Immature natural killer cell (primary cell): ENCODE data around the gene WDR7. TPM values are rescaled to one million over a fixed set of nuclear protein-coding genes. Genes with fewer than 3 reads are reported as not detected.
A peak's percentile ranks its signal among the peaks of the same experiment; 100 is the strongest.

Experiments used
- DNase-seq, 3 donors: peaks; one replicate each; pipeline ENCODE4 v3.0.0; 2022; ENCODE audit warnings: mixed read lengths in 1 of 3
- H3K27ac Mint-ChIP-seq, 6 donors: one replicate each; pipeline ENCODE4 v1.8.0; 2020; ENCODE audit warnings: mixed read lengths in 6 of 6, mild to moderate bottlenecking in 5 of 6, inconsistent platforms in 4 of 6, moderate library complexity in 3 of 6
- H3K27me3 Mint-ChIP-seq, 3 donors: one replicate each; pipeline ENCODE4 v1.8.0; 2020 to 2021; ENCODE audit warnings: low read depth in 3 of 3, mild to moderate bottlenecking in 3 of 3, mixed read lengths in 3 of 3, moderate library complexity in 3 of 3, inconsistent platforms in 1 of 3
- H3K36me3 Mint-ChIP-seq, 3 donors: one replicate each; pipeline ENCODE4 v1.8.0; 2020; ENCODE audit warnings: mixed read lengths in 3 of 3, inconsistent platforms in 2 of 3, mild to moderate bottlenecking in 2 of 3
- H3K4me1 Mint-ChIP-seq, 2 donors: one replicate each; pipeline ENCODE4 v1.8.0; 2020; ENCODE audit warnings: inconsistent platforms in 2 of 2, mild to moderate bottlenecking in 2 of 2, mixed read lengths in 2 of 2, moderate library complexity in 1 of 2
- H3K4me3 Mint-ChIP-seq, 5 donors: one replicate each; pipeline ENCODE4 v1.8.0; 2020; ENCODE audit warnings: mild to moderate bottlenecking in 5 of 5, mixed read lengths in 5 of 5, inconsistent platforms in 3 of 5, moderate library complexity in 3 of 5
- H3K9me3 Mint-ChIP-seq, 6 donors: one replicate each; pipeline ENCODE4 v1.8.0; 2020; ENCODE audit warnings: mild to moderate bottlenecking in 6 of 6, mixed read lengths in 6 of 6, inconsistent platforms in 4 of 6, moderate library complexity in 3 of 6
- polyA plus RNA-seq, 3 donors: library from polyadenylated mRNA; unstranded; fragments of 300-500 nt; fragmentation: Illumina TruSeq; gene quantifications; one replicate each; pipeline ENCODE4 v1.2.3, GENCODE V29; 2021

The WDR7 gene
- polyA plus RNA-seq, 3 donors from 2014 or later, result 18.3 to 38.2 (median 23.3) TPM

DNA sequence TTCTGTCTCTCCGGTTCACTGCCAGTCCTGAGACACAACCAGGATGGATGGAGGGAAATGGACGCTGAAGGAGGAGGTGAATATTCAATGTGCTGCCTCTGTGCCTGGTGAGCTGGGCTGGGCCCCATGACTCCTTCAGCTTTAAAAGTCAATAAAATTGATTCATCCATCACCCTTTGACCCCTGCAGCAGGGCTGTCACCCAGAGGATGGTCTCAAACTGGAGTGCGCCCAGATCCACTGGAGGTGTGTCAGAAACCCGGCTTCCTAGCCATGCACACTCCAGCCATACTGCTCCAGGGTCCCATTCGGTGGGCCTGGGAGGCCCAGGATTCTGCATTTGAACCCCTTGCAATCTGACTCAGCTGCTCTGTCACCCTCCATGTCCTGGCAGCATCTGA, 401.6 kb downstream of the WDR7 start:
- H3K4me1 Mint-ChIP-seq, result no peaks in the 10 kb centered on the region
- H3K36me3 Mint-ChIP-seq, result no peaks in the 10 kb centered on the region
- DNase-seq, result no peak
- no peaks in the 10 kb centered on the region for H3K9me3 Mint-ChIP-seq
- H3K27me3 Mint-ChIP-seq, result peaks cover 0 to 7% (median 2%) of the 10 kb centered on the region in 3 donors
- H3K4me3 Mint-ChIP-seq, result no peak overlapping the region
- H3K27ac Mint-ChIP-seq, result no peak overlapping the region

DNA sequence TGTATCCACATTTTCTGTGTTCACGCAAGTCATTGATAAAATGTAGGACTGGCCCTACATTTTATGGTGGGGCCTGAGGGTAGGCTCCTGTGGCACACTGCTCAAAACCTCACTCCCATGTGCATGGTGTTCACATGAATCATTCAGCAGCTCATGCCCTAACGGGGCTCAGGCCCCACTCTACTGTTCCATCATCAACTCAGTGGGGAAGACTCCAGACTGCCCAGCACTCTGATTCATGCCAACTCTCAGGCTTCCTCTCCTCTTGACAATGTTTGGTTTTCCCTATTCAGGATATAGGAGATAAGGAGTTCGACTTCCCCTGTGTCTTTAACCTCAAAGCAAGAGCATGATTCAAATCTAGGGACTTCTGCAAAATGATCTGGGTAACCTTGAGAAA, 403.7 kb downstream of the WDR7 start:
- Mint-ChIP-seq H3K27ac (no peak overlapping the region), H3K4me1 (no peaks in the 10 kb centered on the region), H3K4me3 (no peak overlapping the region), H3K9me3 (peaks cover 0 to 2% (median 0%) of the 10 kb centered on the region in 6 donors), H3K36me3 (no peaks in the 10 kb centered on the region), H3K27me3 (peaks cover 0 to 10% (median 2%) of the 10 kb centered on the region in 3 donors)
- DNase-seq, result no peak

DNA sequence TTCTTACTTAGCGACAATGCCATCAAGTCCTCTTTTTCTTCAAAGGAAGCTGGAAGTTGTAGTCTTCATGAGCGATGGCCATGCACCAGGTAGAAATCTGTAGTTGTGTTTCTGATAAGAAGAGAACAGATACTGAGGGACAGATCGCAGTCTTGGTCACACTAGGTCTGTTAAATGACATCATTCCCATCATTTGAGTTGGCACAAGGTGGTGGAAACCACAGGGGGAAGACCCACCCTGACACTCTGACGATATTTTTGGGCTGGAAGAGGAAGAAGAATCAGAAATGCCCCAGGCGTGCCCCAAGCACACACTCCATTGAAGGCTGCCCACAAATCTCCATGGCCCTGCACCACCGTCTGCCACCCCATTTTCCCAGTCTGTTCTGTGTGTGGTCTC, 406.7 kb downstream of the WDR7 start:
- Mint-ChIP-seq H3K36me3 (no peaks in the 10 kb centered on the region), H3K9me3 (peaks cover 0 to 2% (median 0%) of the 10 kb centered on the region in 6 donors), H3K27ac (no peak overlapping the region), H3K4me3 (no peak overlapping the region), H3K27me3 (peaks cover 2 to 6% (median 3%) of the 10 kb centered on the region in 3 donors), H3K4me1 (no peaks in the 10 kb centered on the region)
- DNase-seq, result no peak

DNA sequence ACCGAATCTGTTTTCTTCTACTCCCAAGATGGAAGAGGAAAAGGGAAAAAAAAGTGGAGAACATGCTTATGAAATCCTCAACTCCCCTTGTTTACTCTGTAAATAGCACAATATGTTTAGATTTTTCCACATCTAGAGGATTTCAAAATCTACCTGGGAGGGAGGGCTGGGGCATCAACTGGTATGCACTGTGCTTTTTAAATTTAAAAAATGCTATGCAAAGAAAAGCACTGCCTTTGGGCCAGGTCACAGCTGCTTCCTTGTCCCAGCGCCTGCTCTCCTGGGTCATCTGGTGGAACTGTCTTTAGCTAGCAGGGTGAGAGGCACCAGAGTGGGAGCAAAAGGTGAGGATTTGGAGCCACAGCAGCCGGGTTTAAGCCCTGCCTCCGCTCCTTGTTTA, 407.6 kb downstream of the WDR7 start:
- DNase-seq, result no peak
- Mint-ChIP-seq H3K27ac (no peak overlapping the region), H3K9me3 (peaks cover 0 to 2% (median 0%) of the 10 kb centered on the region in 6 donors), H3K36me3 (no peaks in the 10 kb centered on the region), H3K4me1 (no peaks in the 10 kb centered on the region), H3K27me3 (peaks cover 2 to 7% (median 3%) of the 10 kb centered on the region in 3 donors), H3K4me3 (no peak overlapping the region)

DNA sequence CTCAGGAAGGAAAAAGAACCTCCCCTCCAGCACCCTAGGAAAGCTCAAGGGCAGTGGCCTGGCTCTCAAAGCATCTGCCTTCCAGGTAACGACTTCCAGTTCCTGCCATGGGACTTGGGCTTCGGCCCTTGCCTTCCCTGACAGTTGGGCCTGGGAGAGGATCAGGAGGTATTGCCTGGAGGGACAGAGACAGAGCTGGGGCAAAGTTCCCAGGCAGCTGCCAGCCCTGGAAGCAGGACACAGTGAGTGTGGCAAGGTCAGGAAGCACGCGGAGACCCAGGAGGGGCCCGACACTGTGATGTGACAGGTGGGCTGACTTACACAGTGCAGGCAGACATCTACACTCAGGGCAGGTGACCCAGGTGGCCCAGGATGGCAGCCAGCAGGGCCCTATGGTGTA, 408.2 kb downstream of the WDR7 start:
- H3K27me3 Mint-ChIP-seq, result peaks cover 2 to 10% (median 3%) of the 10 kb centered on the region in 3 donors
- no peaks in the 10 kb centered on the region for H3K36me3 Mint-ChIP-seq
- DNase-seq, result no peak
- H3K4me1 Mint-ChIP-seq, result no peaks in the 10 kb centered on the region
- H3K4me3 Mint-ChIP-seq, result no peak overlapping the region
- no peak overlapping the region for H3K27ac Mint-ChIP-seq
- peaks cover 0 to 2% (median 0%) of the 10 kb centered on the region in 6 donors for H3K9me3 Mint-ChIP-seq

DNA sequence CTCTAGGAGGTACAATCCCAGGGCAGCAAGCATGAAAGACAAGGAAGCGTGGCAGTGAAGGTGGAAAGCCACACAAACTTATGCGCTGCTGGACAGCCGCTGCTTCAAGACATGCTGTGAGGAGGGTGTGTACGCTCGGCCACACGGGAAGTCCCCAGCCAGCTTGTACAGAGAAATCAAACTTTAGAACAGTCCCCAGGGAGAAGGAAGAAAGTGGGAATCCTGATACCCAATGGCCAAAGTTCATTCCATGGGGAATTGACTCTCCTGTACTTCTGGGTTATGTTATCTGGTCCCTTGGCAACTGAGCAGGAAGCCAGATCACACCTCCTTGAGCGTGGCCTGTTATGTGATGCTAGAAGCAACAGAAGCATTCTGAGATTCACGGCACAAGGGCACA, 409.7 kb downstream of the WDR7 start:
- H3K27me3 Mint-ChIP-seq, result peaks cover 2 to 7% (median 3%) of the 10 kb centered on the region in 3 donors
- no peak for DNase-seq
- no peaks in the 10 kb centered on the region for H3K36me3 Mint-ChIP-seq

DNA sequence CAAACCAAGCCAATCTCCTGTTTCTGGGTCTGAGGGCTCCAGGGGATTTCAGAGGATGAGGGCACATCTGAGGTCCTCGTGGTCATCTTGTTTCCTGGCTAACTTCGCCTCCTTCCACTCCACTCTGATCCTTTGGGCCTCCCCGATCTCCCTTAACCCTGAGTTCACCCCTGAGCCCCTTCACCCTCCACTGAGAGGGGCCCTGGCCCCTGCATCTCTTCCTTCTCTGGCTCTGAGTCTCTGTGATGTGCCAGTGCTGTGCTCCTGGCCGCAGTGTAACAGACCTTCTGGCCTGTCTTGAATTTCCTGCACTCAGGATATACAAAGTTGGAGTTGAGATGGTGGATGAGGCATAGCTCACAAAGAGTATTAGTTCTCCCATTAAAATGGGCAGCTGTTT, 411.0 kb downstream of the WDR7 start:
- Mint-ChIP-seq H3K4me3 (no peak overlapping the region), H3K36me3 (no peaks in the 10 kb centered on the region), H3K27me3 (peaks cover 0 to 7% (median 3%) of the 10 kb centered on the region in 3 donors), H3K4me1 (no peaks in the 10 kb centered on the region), H3K9me3 (peaks cover 0 to 2% (median 0%) of the 10 kb centered on the region in 6 donors), H3K27ac (no peak overlapping the region)
- no peak for DNase-seq

More for the DNA sequence above, 409.7 kb downstream of the WDR7 start:
- H3K4me3 Mint-ChIP-seq, result no peak overlapping the region
- H3K9me3 Mint-ChIP-seq, result peaks cover 0 to 2% (median 0%) of the 10 kb centered on the region in 6 donors
- no peaks in the 10 kb centered on the region for H3K4me1 Mint-ChIP-seq
- H3K27ac Mint-ChIP-seq, result no peak overlapping the region

DNA sequence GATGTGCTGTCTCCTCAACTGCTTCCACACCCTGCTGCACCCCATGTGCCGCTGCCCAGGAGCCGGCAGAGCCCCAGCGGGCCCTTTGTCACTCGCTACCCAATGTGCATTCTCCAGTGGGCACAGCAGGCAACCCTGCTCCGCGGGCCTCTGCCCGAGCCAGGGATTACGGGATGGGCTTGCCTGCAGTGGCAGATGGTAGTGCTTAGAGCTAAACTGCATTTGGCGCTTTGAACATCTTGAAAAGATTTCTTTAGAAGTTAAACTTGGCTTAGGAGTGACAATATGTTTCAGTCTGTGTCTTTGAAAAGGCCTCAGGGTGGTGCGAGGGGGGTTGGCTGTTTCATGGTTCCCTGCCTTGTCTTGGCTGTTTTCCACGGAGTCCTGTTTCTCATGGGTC, 411.7 kb downstream of the WDR7 start:
- no peak for DNase-seq
- no peaks in the 10 kb centered on the region for H3K36me3 Mint-ChIP-seq
- H3K4me1 Mint-ChIP-seq, result no peaks in the 10 kb centered on the region
- H3K4me3 Mint-ChIP-seq, result no peak overlapping the region
- H3K27me3 Mint-ChIP-seq, result peaks cover 0 to 7% (median 3%) of the 10 kb centered on the region in 3 donors
- peaks cover 0 to 2% (median 0%) of the 10 kb centered on the region in 6 donors for H3K9me3 Mint-ChIP-seq
- H3K27ac Mint-ChIP-seq, result no peak overlapping the region

DNA sequence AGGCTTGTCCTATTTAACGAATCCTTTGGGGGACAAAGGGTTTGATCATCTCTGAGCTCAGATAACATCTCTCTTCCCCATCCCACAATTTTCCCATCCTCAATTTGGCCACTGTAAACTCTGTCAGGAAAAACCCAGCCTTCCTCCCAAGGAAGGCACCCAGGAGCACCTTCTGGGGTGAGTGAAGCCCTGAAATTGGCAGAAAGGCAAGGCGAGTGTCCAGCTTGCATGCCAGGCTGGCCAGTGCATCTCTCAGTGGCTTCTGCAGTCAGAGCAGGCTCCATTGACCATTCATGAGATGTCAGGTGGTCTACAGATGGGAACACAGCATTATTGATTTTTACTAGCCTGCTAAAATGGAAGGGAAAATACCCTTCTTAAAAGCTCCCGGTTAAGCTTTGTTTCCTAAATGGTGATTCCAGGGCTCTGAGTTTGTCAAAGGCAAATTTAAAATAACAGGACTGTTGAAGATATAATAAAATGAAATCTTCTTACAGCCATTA, 412.5 kb downstream of the WDR7 start:
- Mint-ChIP-seq H3K4me1 (no peaks in the 10 kb centered on the region), H3K27ac (no peak overlapping the region), H3K27me3 (peaks cover 0 to 5% (median 3%) of the 10 kb centered on the region in 3 donors), H3K9me3 (peaks cover 0 to under 1% (median 0%) of the 10 kb centered on the region in 6 donors), H3K4me3 (no peak overlapping the region), H3K36me3 (no peaks in the 10 kb centered on the region)
- no peak for DNase-seq

DNA sequence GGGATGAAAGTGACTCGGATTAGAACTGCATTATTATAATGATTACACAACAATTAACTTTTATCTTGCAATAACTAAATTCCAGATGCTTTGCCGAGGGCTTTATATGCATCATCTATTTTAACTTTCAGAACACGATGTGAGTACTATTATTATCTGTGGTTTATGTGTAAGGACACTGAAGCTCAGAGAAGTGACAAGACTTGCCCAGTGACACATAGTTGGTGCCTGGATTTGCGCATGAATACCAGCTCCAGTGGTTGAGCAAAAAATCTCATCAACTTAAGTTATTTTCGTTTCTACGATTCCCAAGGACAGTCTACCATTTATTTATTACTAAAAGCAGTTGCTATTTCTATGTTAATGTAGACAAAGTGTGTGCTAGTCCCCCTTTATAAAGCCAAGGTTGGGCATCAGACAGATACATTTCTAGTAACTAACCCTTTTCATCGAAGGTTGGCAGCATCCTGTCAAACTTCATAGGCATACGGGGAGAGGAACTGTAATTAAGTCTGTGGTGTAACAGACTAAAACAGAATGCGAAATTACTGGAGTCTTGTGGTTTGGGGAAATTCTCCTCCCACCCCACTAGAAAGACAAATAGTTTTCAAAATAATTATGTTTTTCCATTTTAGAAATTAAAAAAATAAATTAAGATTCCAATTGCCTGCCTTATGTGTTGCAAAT, 422.5 kb downstream of the WDR7 start:
- Mint-ChIP-seq H3K27ac (no peak overlapping the region), H3K4me3 (no peak overlapping the region), H3K4me1 (peaks cover 13% of the 10 kb centered on the region in 2 donors), H3K27me3 (peaks cover 1 to 7% (median 5%) of the 10 kb centered on the region in 3 donors), H3K9me3 (no peaks in the 10 kb centered on the region), H3K36me3 (no peaks in the 10 kb centered on the region)
- DNase-seq, result no peak

DNA sequence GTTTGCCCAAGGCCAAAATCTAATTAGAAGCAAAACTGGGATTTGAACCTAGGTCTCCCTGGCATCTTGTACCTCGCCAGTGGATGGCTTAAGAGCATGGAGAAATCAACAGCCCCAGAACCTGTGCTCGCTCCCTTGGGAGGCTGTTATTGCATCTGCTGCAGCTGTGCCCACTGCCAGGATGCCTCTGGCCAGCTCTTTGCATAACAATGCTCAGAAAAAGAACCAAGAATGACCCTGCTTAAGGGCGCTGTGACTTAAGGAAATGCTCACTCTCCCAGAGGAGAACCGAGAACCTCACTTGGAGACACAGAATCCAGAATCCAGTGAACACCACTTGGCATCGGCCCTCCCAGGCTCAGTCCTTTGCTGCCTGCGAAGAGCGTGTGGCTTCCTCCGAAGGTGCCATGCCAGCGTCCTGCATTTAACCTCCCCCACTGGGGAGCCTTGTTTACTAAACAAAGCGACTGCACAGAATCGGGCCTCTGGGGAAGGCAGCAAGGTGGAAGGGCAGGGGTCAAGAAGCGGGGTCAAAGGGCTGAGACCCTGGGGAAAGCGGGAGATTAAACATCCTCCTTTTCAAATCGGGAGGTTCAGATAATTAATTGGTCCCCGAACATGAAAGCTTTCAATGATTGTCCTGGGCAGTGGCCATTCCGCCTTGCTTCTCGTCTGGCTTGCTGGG, 424.7 kb downstream of the WDR7 start:
- DNase-seq, result no peak
- Mint-ChIP-seq H3K4me1 (peaks cover 13 to 24% of the 10 kb centered on the region in 2 donors), H3K27me3 (peaks cover 0 to 5% (median 3%) of the 10 kb centered on the region in 3 donors), H3K9me3 (no peaks in the 10 kb centered on the region), H3K36me3 (no peaks in the 10 kb centered on the region), H3K4me3 (no peak overlapping the region), H3K27ac (no peak overlapping the region)

DNA sequence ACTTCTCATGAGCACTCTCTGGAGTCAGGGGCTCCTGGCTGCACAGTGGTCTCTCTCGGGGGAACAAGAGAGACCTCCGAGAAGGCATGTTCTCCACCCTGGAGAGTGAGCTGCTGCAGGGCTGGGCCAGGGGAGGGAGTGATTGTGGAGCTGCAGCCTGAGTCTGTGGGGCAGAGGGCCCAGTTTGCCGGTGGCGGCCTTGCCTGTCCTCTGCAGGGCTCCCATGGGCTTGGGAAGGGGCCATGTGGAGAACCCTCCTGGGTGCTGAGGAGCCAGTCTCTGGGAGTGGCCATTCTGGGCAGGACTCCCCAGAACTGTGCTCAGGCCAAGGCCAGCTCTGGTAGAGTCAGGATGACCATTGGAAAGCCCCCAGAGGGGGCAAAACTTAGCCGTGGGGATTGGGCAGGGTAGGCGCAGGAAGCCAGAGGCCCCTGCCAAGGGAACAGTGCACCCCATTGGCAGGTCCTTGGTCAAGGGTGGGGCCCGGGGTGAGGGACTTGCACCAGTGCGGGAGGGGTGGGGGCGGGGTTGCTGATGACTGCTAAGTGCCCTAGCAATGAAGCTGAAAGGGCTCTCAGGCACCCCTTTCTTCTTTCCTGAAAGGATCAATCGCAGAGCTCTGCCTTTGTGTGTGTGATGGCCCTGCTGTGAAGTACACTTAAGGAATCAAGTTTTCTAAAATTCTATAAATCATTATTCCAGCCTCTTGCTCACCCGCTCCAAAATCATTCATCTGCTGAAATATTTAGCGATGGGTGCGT, 426.0 kb downstream of the WDR7 start:
- Mint-ChIP-seq H3K27me3 (peaks cover 0 to 3% (median 0%) of the 10 kb centered on the region in 3 donors), H3K36me3 (no peaks in the 10 kb centered on the region), H3K4me3 (peak overlapping the region in 2 of 5 donors; percentile 18 to 46), H3K9me3 (no peaks in the 10 kb centered on the region), H3K27ac (peak overlapping the region in 2 of 6 donors; percentile 40 to 78), H3K4me1 (peaks cover 13 to 24% of the 10 kb centered on the region in 2 donors)
- no peak for DNase-seq

DNA sequence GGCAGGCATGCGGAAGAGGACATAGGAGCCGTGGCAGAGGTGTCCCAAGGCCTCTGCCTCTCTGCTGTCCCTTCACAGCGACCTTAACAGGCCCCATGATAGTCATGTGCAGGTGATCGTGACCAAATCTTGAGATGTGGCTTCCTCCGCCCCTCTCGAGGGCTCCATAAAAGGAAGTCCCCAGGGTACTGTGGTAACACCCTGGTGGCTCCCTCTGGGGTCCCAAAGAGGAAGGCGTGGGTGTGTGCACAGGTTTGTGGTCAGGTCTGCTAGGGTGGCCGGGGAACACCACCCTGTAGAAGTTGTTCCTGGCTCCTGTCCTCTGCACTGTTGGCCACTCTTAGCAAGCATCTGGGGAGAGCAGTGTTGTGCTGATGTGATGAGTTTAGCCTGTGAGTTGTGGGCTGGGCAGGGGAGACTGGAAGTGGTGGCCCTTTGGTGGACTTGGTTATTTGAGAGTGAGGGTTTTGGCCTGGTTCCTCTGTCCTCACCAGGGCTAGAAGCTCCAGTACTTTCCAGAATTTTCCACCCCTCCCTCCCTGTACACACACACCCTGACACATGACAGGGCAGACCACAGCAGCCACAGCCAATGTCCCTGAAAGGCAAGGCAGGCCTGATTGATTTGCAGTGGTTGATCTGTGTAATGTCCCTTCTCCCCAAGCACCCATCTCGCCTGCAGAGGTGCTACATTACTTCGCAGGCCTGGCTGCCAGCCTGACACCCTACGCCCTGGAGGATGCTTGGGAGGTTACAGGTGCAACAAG, 426.8 kb downstream of the WDR7 start:
- peaks cover 13 to 24% of the 10 kb centered on the region in 2 donors for H3K4me1 Mint-ChIP-seq
- DNase-seq, result peak; percentile 35 to 52 (median 43)
- peaks cover 0 to 2% (median 0%) of the 10 kb centered on the region in 6 donors for H3K9me3 Mint-ChIP-seq
- peak overlapping the region in 4 of 6 donors; percentile 17 to 78 (median 30) for H3K27ac Mint-ChIP-seq
- peak overlapping the region in 4 of 5 donors; percentile 4 to 46 (median 32) for H3K4me3 Mint-ChIP-seq
- H3K27me3 Mint-ChIP-seq, result peaks cover 0 to 3% (median 0%) of the 10 kb centered on the region in 3 donors
- H3K36me3 Mint-ChIP-seq, result no peaks in the 10 kb centered on the region
